ENCODE data around the gene CAST.
A peak's percentile ranks its signal among the peaks of the same experiment; 100 is the strongest.

DNA sequence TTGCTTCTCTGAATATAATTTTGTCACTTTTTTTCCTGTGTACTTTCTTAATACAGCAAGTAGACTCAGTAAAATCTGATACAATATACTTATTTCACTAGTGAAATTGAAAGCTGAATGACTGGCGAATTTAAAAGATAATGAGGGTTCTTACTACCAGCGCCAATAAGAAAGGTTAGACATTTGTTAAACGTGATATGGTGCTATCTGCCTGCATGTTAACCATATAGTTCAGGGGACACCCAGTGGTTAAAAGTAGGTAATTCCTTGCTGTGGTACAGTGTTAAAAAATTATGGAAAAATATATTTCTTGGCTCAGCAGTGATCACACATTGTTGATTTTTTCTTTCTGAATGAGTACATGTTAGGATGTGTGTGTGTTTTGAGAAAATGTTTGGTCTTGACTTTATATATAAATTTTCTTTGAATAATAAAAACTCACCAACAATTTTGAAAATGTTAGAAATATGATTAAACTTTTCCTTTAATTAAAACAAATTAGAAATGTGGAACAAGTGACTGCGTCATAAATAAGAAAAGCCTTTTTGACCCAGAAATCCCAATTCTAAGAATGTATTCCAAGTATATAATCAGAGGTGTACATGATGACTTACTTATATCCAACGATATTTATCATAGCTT is 25.8 kb downstream of the CAST start:
- TF ChIP-seq, protein P1, sequence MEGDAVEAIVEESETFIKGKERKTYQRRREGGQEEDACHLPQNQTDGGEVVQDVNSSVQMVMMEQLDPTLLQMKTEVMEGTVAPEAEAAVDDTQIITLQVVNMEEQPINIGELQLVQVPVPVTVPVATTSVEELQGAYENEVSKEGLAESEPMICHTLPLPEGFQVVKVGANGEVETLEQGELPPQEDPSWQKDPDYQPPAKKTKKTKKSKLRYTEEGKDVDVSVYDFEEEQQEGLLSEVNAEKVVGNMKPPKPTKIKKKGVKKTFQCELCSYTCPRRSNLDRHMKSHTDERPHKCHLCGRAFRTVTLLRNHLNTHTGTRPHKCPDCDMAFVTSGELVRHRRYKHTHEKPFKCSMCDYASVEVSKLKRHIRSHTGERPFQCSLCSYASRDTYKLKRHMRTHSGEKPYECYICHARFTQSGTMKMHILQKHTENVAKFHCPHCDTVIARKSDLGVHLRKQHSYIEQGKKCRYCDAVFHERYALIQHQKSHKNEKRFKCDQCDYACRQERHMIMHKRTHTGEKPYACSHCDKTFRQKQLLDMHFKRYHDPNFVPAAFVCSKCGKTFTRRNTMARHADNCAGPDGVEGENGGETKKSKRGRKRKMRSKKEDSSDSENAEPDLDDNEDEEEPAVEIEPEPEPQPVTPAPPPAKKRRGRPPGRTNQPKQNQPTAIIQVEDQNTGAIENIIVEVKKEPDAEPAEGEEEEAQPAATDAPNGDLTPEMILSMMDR (IDR thresholded peaks at IDR 0.05; ENCODE audit: insufficient read depth, low read length, poor library complexity, severe bottlenecking): peak; percentile 33
- no peak for TF ChIP-seq EZH2phosphoT487 (conservative IDR thresholded peaks at IDR 0.05; ENCODE audit: low read length)

Data from SU-DHL-6 (cell line).